ENCODE data around the gene TEX2.

DNA sequence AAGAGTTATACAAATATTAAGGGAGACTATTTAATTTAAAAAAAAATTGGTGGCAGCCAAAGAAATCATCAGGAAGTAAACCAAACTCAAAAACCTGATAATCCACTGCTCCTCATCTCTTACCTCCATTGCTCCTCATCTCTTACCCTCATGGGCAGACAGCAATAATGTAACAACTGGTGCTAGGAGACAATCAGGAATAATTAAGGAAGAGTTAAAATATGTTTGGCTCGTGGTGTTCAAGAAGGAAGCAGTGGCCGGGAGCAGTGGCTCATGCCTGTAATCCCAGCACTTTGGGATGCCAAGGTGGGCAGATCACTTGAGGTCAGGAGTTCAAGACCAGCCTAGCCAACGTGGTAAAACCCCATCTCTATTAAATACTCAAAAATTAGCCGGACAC, 151.2 kb downstream of the TEX2 start:
- TF ChIP-seq, protein P1, sequence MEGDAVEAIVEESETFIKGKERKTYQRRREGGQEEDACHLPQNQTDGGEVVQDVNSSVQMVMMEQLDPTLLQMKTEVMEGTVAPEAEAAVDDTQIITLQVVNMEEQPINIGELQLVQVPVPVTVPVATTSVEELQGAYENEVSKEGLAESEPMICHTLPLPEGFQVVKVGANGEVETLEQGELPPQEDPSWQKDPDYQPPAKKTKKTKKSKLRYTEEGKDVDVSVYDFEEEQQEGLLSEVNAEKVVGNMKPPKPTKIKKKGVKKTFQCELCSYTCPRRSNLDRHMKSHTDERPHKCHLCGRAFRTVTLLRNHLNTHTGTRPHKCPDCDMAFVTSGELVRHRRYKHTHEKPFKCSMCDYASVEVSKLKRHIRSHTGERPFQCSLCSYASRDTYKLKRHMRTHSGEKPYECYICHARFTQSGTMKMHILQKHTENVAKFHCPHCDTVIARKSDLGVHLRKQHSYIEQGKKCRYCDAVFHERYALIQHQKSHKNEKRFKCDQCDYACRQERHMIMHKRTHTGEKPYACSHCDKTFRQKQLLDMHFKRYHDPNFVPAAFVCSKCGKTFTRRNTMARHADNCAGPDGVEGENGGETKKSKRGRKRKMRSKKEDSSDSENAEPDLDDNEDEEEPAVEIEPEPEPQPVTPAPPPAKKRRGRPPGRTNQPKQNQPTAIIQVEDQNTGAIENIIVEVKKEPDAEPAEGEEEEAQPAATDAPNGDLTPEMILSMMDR (IDR thresholded peaks at IDR 0.05; ENCODE audit: insufficient read depth, low read length, poor library complexity, severe bottlenecking), result no peak
- TF ChIP-seq EZH2phosphoT487 (conservative IDR thresholded peaks at IDR 0.05; ENCODE audit: low read length), result no peak

Measured in SU-DHL-6 (cell line).